H1 (cell line): ENCODE measurements around the gene ARHGAP12. TPM values are rescaled to one million over a fixed set of nuclear protein-coding genes. Genes with fewer than 3 reads are reported as not detected.

Experiments used
- CTCF ChIA-PET: fragments of 300-600 bp; sonication (Branson Sonifier 250); formaldehyde crosslinking; loops from one replicate; lab custom pipeline; 2021; ENCODE audit not compliant: partially characterized antibody; lab: Charles Lee
- POLR2A ChIA-PET: fragments of 300-600 bp; sonication (Branson Sonifier 250); formaldehyde crosslinking; loops from one replicate; lab custom pipeline; 2021; ENCODE audit warnings: inconsistent platforms; ENCODE audit not compliant: partially characterized antibody; lab: Charles Lee
- DNase-seq, 2 experiments: peaks; one replicate each; pipeline versions ENCODE4 v3.0.0 to v3.0.0-alpha.2; 2010 to 2022; ENCODE audit warnings: low spot score in 2 of 2, low read depth in 1 of 2, mixed read lengths in 1 of 2
- FAIRE-seq: peaks from 2 replicates; lab custom pipeline; 2011; peaks lifted over from hg19 to GRCh38; lab: Jason Lieb, UNC
- H2AFZ ChIP-seq: 2 replicates; pipeline ENCODE4 v1.8.1; 2012; ENCODE audit warnings: low read length, inconsistent platforms
- H2AK5ac ChIP-seq: 2 replicates; pipeline ENCODE4 v1.6.1; 2013; ENCODE audit warnings: low read depth, low read length
- H2BK120ac ChIP-seq: replicated peaks from 2 replicates; pipeline ENCODE3; 2013; ENCODE audit warnings: low read depth, low read length, inconsistent platforms
- H2BK12ac ChIP-seq: 2 replicates; pipeline ENCODE4 v1.6.1; 2013; ENCODE audit warnings: low read depth, low read length
- H2BK15ac ChIP-seq: 2 replicates; pipeline ENCODE4 v1.6.1; 2013; ENCODE audit warnings: low read length
- H2BK20ac ChIP-seq: 2 replicates; pipeline ENCODE4 v1.6.1; 2013; ENCODE audit warnings: low read length
- H2BK5ac ChIP-seq: 2 replicates; pipeline ENCODE4 v1.6.1; 2013; ENCODE audit warnings: low read depth, low read length
- H3K14ac ChIP-seq: 2 replicates; pipeline ENCODE4 v1.6.1; 2013; ENCODE audit warnings: inconsistent platforms; ENCODE audit not compliant: insufficient read length
- H3K18ac ChIP-seq: 2 replicates; pipeline ENCODE4 v1.6.1; 2013; ENCODE audit warnings: low read length; ENCODE audit errors: extremely low read depth
- H3K23ac ChIP-seq: 2 replicates; pipeline ENCODE4 v1.6.1; 2013; ENCODE audit warnings: inconsistent platforms; ENCODE audit not compliant: insufficient read length
- H3K23me2 ChIP-seq: 2 replicates; pipeline ENCODE4 v1.6.1; 2013; ENCODE audit warnings: low read depth, low read length
- H3K27ac ChIP-seq: 2 replicates; pipeline ENCODE4 v1.6.1; 2011; ENCODE audit warnings: low read depth, low read length, inconsistent platforms
- H3K27me3 ChIP-seq, 4 experiments: replicated peaks in 1 of 4; 1 replicate in 1 of 4; 2 replicates in 3 of 4; pipeline versions ENCODE4 v1.6.1 to v1.8.1; 2011 to 2013; ENCODE audit warnings: low read length in 3 of 4, mild to moderate bottlenecking in 3 of 4, inconsistent platforms in 2 of 4, mixed read lengths in 2 of 4, moderate library complexity in 1 of 4; ENCODE audit not compliant: control insufficient read depth in 3 of 4, insufficient read depth in 3 of 4; ENCODE audit errors: extremely low read depth in 1 of 4
- H3K36me3 ChIP-seq, 4 experiments: 2 replicates each; pipeline versions ENCODE4 v1.6.1 to v1.8.1; 2011 to 2013; ENCODE audit warnings: mild to moderate bottlenecking in 4 of 4, low read length in 3 of 4, moderate library complexity in 2 of 4, control low read depth in 1 of 4, inconsistent platforms in 1 of 4; ENCODE audit not compliant: insufficient read depth in 4 of 4, control insufficient read depth in 2 of 4
- H3K4ac ChIP-seq: replicated peaks from 2 replicates; pipeline ENCODE3; 2013; ENCODE audit warnings: low read length, low read depth, mixed read lengths, inconsistent platforms; ENCODE audit not compliant: insufficient read length
- H3K4me1 ChIP-seq, 4 experiments: replicated peaks in 1 of 4; 1 replicate in 1 of 4; 2 replicates in 3 of 4; pipeline versions ENCODE4 v1.6.1 to v1.8.1; 2011 to 2013; ENCODE audit warnings: low read length in 3 of 4, inconsistent platforms in 2 of 4, mixed read lengths in 1 of 4; ENCODE audit not compliant: insufficient read depth in 4 of 4, control insufficient read depth in 3 of 4
- H3K4me2 ChIP-seq, 2 experiments: 2 replicates each; pipeline versions ENCODE4 v1.6.1 to v1.8.1; 2011 to 2013; ENCODE audit warnings: low read depth in 2 of 2, low read length in 2 of 2, control low read depth in 1 of 2, inconsistent platforms in 1 of 2, mild to moderate bottlenecking in 1 of 2; ENCODE audit not compliant: insufficient read depth in 1 of 2
- H3K4me3 ChIP-seq, 4 experiments: fragments of 200-600, 300-600 bp in 1 of 4; sonication (generic), shearing (Covaris generic), sonication (Bioruptor Twin) in 1 of 4; 2 replicates each; pipeline versions ENCODE4 v1.5.1 to v1.8.1; 2011 to 2016; ENCODE audit warnings: low read length in 4 of 4, low read depth in 3 of 4, control low read depth in 2 of 4, inconsistent platforms in 2 of 4, mild to moderate bottlenecking in 2 of 4, mixed read lengths in 1 of 4, moderate library complexity in 1 of 4; ENCODE audit not compliant: insufficient read depth in 2 of 4; ENCODE audit errors: extremely low read depth in 1 of 4
- H3K56ac ChIP-seq: replicated peaks from 2 replicates; pipeline ENCODE3; 2013; ENCODE audit warnings: low read depth, mild to moderate bottlenecking, mixed read lengths, low read length, inconsistent platforms; ENCODE audit not compliant: insufficient read length
- H3K79me1 ChIP-seq: 2 replicates; pipeline ENCODE4 v1.6.1; 2013; ENCODE audit warnings: low read depth, low read length, control low read depth
- H3K79me2 ChIP-seq, 2 experiments: 2 replicates each; pipeline versions ENCODE4 v1.6.1 to v1.8.1; 2012 to 2013; ENCODE audit warnings: low read length in 2 of 2, mild to moderate bottlenecking in 2 of 2, inconsistent platforms in 1 of 2; ENCODE audit not compliant: insufficient read depth in 2 of 2, control insufficient read depth in 1 of 2
- H3K9ac ChIP-seq, 4 experiments: replicated peaks in 1 of 4; 1 replicate in 1 of 4; 2 replicates in 3 of 4; pipeline versions ENCODE4 v1.6.1 to v1.8.1; 2011 to 2013; ENCODE audit warnings: low read depth in 3 of 4, low read length in 3 of 4, control low read depth in 2 of 4, mild to moderate bottlenecking in 2 of 4, moderate library complexity in 2 of 4, inconsistent platforms in 1 of 4; ENCODE audit errors: extremely low read depth in 1 of 4
- H3K9me3 ChIP-seq, 2 experiments: 2 replicates each; pipeline versions ENCODE4 v1.6.1 to v1.8.1; 2012 to 2013; ENCODE audit warnings: mild to moderate bottlenecking in 2 of 2, moderate library complexity in 2 of 2, control low read depth in 1 of 2, inconsistent platforms in 1 of 2, low read depth in 1 of 2, low read length in 1 of 2, mixed read lengths in 1 of 2; ENCODE audit not compliant: insufficient read depth in 2 of 2
- H4K20me1 ChIP-seq, 2 experiments: replicated peaks in 1 of 2; 2 replicates each; pipeline versions ENCODE3 to v1.8.1; 2011 to 2013; ENCODE audit warnings: inconsistent platforms in 2 of 2, low read length in 2 of 2, mild to moderate bottlenecking in 1 of 2; ENCODE audit not compliant: insufficient read depth in 2 of 2, control insufficient read depth in 1 of 2
- H4K5ac ChIP-seq: 2 replicates; pipeline ENCODE4 v1.6.1; 2013; ENCODE audit warnings: low read length, low read depth, mixed read lengths, inconsistent platforms; ENCODE audit not compliant: insufficient read length
- H4K8ac ChIP-seq: 2 replicates; pipeline ENCODE4 v1.8.0; 2013; ENCODE audit warnings: mild to moderate bottlenecking, moderate library complexity, low read length, inconsistent platforms; ENCODE audit not compliant: insufficient read depth; ENCODE audit errors: extremely low read depth
- H4K91ac ChIP-seq: replicated peaks from 2 replicates; pipeline ENCODE3; 2013; ENCODE audit warnings: low read length, mixed read lengths, inconsistent platforms; ENCODE audit not compliant: insufficient read length
- CBX8 ChIP-seq: fragments of 300-800, 300-1000 bp; sonication (generic); IDR thresholded peaks from 2 replicates; pipeline ENCODE4 v1.7.1; 2016; ENCODE audit warnings: low read depth, low read length, borderline replicate concordance
- CHD1 ChIP-seq: IDR thresholded peaks from 2 replicates; pipeline ENCODE4 v1.6.1; 2012; ENCODE audit warnings: low read depth, low read length, improper control_type of control experiment
- GTF2F1 ChIP-seq: IDR thresholded peaks from 2 replicates; pipeline ENCODE4 v1.6.1; 2012; ENCODE audit warnings: low read depth, low read length, improper control_type of control experiment, borderline replicate concordance
- JUN ChIP-seq: IDR thresholded peaks from 2 replicates; pipeline ENCODE4 v1.6.1; 2011; ENCODE audit warnings: low read depth, mild to moderate bottlenecking, improper control_type of control experiment, low read length
- SIN3A ChIP-seq, 2 experiments: IDR thresholded peaks in 1 of 2; conservative IDR thresholded peaks in 1 of 2; 2 replicates each; pipeline ENCODE4 v1.6.1; 2011 to 2012; ENCODE audit warnings: low read length in 2 of 2, improper control_type of control experiment in 1 of 2, low read depth in 1 of 2, mild to moderate bottlenecking in 1 of 2
- SP1 ChIP-seq: IDR thresholded peaks from 2 replicates; pipeline ENCODE4 v1.6.1; 2011; ENCODE audit warnings: low read depth, low read length
- SP2 ChIP-seq: IDR thresholded peaks from 2 replicates; pipeline ENCODE4 v1.6.1; 2012; ENCODE audit warnings: mild to moderate bottlenecking, low read length, inconsistent platforms
- SUZ12 ChIP-seq: fragments of 200-600 bp; sonication (generic); IDR thresholded peaks from 2 replicates; pipeline ENCODE4 v1.6.1; 2012; ENCODE audit warnings: mild to moderate bottlenecking, inconsistent platforms, low read length, moderate library complexity, mixed read lengths
- TAF1 ChIP-seq: IDR thresholded peaks from 2 replicates; pipeline ENCODE4 v1.6.1; 2011; ENCODE audit warnings: mild to moderate bottlenecking, low read depth, low read length
- TAF7 ChIP-seq: optimal IDR thresholded peaks from 2 replicates; pipeline ENCODE3; 2011; ENCODE audit warnings: low read depth, mild to moderate bottlenecking, inconsistent platforms, low read length, moderate library complexity, borderline replicate concordance
- TBP ChIP-seq: IDR thresholded peaks from 2 replicates; pipeline ENCODE4 v1.6.1; 2011; ENCODE audit warnings: low read depth, low read length, improper control_type of control experiment
- TCF12 ChIP-seq: IDR thresholded peaks from 2 replicates; pipeline ENCODE4 v1.6.1; 2011; ENCODE audit warnings: low read depth, mild to moderate bottlenecking, low read length
- polyA plus RNA-seq, 7 experiments: library from polyadenylated mRNA; depleted of rRNA in 3 of 7; stranded (reverse) in 5 of 7; unstranded in 2 of 7; fragments of >200 nt in 5 of 7; fragments of 200-250 nt in 2 of 7; gene quantifications; 1 replicate in 5 of 7; 2 replicates in 1 of 7; 4 replicates in 1 of 7; pipeline versions ENCODE4 v1.2.1 to v1.2.3, GENCODE V29; 2011 to 2013; ENCODE audit warnings: missing spikeins in 2 of 7, mixed read lengths in 2 of 7
- total RNA-seq: library from RNA; stranded (reverse); fragmentation: NEBNext Ultra II Directional; extraction: Animal tissue kit (Norgen Biotek cat#: 25700); gene quantifications from 2 replicates; pipeline ENCODE4 v1.2.1, GENCODE V29; 2021
- TF ChIP-seq, protein P1 (sequence below): IDR thresholded peaks from 2 replicates; pipeline ENCODE4 v1.6.1; 2012; ENCODE audit warnings: inconsistent platforms
- TF ChIP-seq, protein P2 (sequence below): IDR thresholded peaks from 2 replicates; pipeline ENCODE4 v1.6.1; 2011; ENCODE audit warnings: low read depth, mild to moderate bottlenecking, low read length; ENCODE audit not compliant: insufficient read depth

The ARHGAP12 gene
- total and polyA plus RNA-seq, 2 of the 8 experiments (the other 6 are each of a cell fraction or from before 2014, with no cell fraction given), result 10.1 to 39.0 TPM

DNA sequence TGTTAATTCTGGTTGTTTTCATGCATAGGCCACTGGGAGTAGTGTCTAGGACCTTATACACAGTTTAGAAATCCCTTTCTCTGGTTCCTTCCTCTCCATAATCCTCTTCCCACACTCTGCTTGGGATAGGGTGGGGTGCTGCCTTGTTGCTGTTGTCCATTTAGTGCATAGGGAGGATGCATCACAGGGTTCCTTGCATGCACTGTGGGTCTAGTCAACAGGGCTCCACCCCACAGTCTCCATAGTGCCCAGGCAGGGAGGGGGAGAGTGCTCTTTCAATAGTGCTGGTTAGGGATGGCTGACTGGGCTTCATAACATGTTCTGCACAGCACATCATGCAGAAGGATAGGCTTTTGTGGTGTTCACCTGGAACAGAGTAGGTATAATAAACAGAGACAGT is 81.1 kb downstream of the ARHGAP12 start:
- Histone ChIP-seq H3K4me1 (peaks cover 0 to 4% (median 0%) of the 10 kb centered on the region in 4 experiments; a peak in 1 of 7 replicates), H2AFZ (no peak overlapping the region), H3K79me2 (peaks cover 0 to 13% of the 10 kb centered on the region in 2 experiments; a peak in 2 of 4 replicates), H2BK12ac (no peak overlapping the region), H3K14ac (no peak overlapping the region), H4K8ac (no peak overlapping the region)
- POLR2A ChIA-PET, result no interaction called here
- TF ChIP-seq SP1 (no peak), CBX8 (no peak), CHD1 (no peak), SP2 (no peak), SIN3A (conservative IDR thresholded peaks at IDR 0.05 in 1 of 2, IDR thresholded peaks at IDR 0.05 in 1 of 2; ENCODE audit: low read depth in 1 of 2, low read length in 2 of 2) (no peak), GTF2F1 (no peak), SUZ12 (no peak), JUN (no peak), TBP (no peak), TCF12 (no peak), TAF7 (no peak), TAF1 (no peak)
- TF ChIP-seq, protein P1, sequence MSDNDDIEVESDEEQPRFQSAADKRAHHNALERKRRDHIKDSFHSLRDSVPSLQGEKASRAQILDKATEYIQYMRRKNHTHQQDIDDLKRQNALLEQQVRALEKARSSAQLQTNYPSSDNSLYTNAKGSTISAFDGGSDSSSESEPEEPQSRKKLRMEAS, result no peak
- TF ChIP-seq, protein P2, sequence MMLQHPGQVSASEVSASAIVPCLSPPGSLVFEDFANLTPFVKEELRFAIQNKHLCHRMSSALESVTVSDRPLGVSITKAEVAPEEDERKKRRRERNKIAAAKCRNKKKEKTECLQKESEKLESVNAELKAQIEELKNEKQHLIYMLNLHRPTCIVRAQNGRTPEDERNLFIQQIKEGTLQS, result no peak
- TF ChIP-seq, all 59 proteins: peak for 0
- no peaks in the 10 kb centered on the region for H4K20me1 ChIP-seq
- H3K9ac ChIP-seq, result no peak overlapping the region
- H3K56ac ChIP-seq, result no peak overlapping the region
- H2BK5ac ChIP-seq, result no peak overlapping the region; the same call in 1 of the 2 replicates
- no peak overlapping the region for H3K4me3 ChIP-seq
- FAIRE-seq (no peak), DNase-seq (no peak)
- no peak overlapping the region for H3K4ac ChIP-seq
- no peaks in the 10 kb centered on the region for H3K27me3 ChIP-seq
- CTCF ChIA-PET, result no interaction called here
- no peak overlapping the region for H4K91ac ChIP-seq
- H4K5ac ChIP-seq, result no peak overlapping the region
- H3K18ac ChIP-seq, result no peak overlapping the region
- no peak overlapping the region for H3K4me2 ChIP-seq
- no peak overlapping the region for H3K23ac ChIP-seq
- no peak overlapping the region for H2AK5ac ChIP-seq
- H3K36me3 ChIP-seq, result peaks cover 0 to 3% (median 0%) of the 10 kb centered on the region in 4 experiments; a peak in 1 of 8 replicates
- H3K23me2 ChIP-seq, result no peaks in the 10 kb centered on the region
- H2BK120ac ChIP-seq, result no peak overlapping the region
- H3K9me3 ChIP-seq, result no peaks in the 10 kb centered on the region
- peaks cover 6% of the 10 kb centered on the region; the same call in 1 of the 2 replicates for H3K79me1 ChIP-seq
- H2BK15ac ChIP-seq, result no peak overlapping the region
- no peak overlapping the region for H2BK20ac ChIP-seq
- no peak overlapping the region for H3K27ac ChIP-seq
